ENCODE results near the gene MYADML2. TPM values are rescaled to one million over a fixed set of nuclear protein-coding genes. Genes with fewer than 3 reads are reported as not detected.

Gene MYADML2
- total RNA-seq, 2 experiments from 2014 or later: not detected

GRCh38 chr17:81930142-81931125 lies 16.6 kb downstream of the MYADML2 start:
- ChIA-PET CTCF (interaction anchor here (0.7 to 1.8 kb wide), 4 partner anchors 29 to 98 kb away, joined by 3 to 5 read pairs (median 3); no protein-coding TSS in a partner anchor), POLR2A (no interaction called here)
- Mint-ChIP-seq H3K4me3 (no peak overlapping the region), H3K4me1 (ENCODE audit: low read depth) (peaks cover 28% of the 10 kb centered on the region), H3K36me3 (ENCODE audit: low read depth) (no peaks in the 10 kb centered on the region), H3K27me3 (ENCODE audit: low read depth) (no peaks in the 10 kb centered on the region), H3K27ac (no peak overlapping the region), H3K9me3 (ENCODE audit: insufficient read depth) (no peaks in the 10 kb centered on the region)
- ATAC-seq (no peak), DNase-seq (no peak)

- Mint-ChIP-seq H3K4me1 (ENCODE audit: low read depth) (peaks cover 28% of the 10 kb centered on the region), H3K36me3 (ENCODE audit: low read depth) (no peaks in the 10 kb centered on the region), H3K9me3 (ENCODE audit: insufficient read depth) (no peaks in the 10 kb centered on the region), H3K4me3 (no peak overlapping the region), H3K27me3 (ENCODE audit: low read depth) (no peaks in the 10 kb centered on the region), H3K27ac (no peak overlapping the region)
- ChIA-PET POLR2A (interaction anchor here (0.6 to 0.7 kb wide), 2 partner anchors 13 to 134 kb away, joined by 3 to 5 read pairs; no protein-coding TSS in a partner anchor), CTCF (interaction anchor here (0.9 to 2.5 kb wide), 5 partner anchors 30 to 60 kb away, joined by 3 to 10 read pairs (median 3); no protein-coding TSS in a partner anchor)
- no peak for ATAC-seq
- no peak for DNase-seq
Measured at GRCh38 chr17:81929253-81930141, 17.5 kb downstream of the MYADML2 start.

GRCh38 chr17:81928544-81929252 lies 18.3 kb downstream of the MYADML2 start:
- ChIA-PET POLR2A (interaction anchor here (0.7 to 3.0 kb wide), 2 partner anchors 12 to 14 kb away, joined by 3 to 19 read pairs; no protein-coding TSS in a partner anchor), CTCF (interaction anchor here (0.9 to 2.9 kb wide), 9 partner anchors 8 to 93 kb away, joined by 3 to 13 read pairs (median 5); partner anchors contain the start of genes ARHGDIA and PYCR1)
- Mint-ChIP-seq H3K4me1 (ENCODE audit: low read depth) (peaks cover 30% of the 10 kb centered on the region), H3K27ac (no peak overlapping the region), H3K4me3 (peak overlapping the region; percentile 54), H3K27me3 (ENCODE audit: low read depth) (no peaks in the 10 kb centered on the region), H3K9me3 (ENCODE audit: insufficient read depth) (no peaks in the 10 kb centered on the region), H3K36me3 (ENCODE audit: low read depth) (no peaks in the 10 kb centered on the region)
- ATAC-seq (no peak), DNase-seq (no peak)

- H3K4me3 Mint-ChIP-seq: peak within 1 kb of the TSS; percentile 85
Measured at GRCh38 chr17:81927653-81928543, 19.1 kb downstream of the MYADML2 start, which contains the start of gene MAFG. Gene MAFG (minus strand): TSS chr17:81927735. CDS start chr17:81923185, 4,550 bp downstream.

GRCh38 chr17:81927152-81927652 lies 19.8 kb downstream of the MYADML2 start:
- DNase-seq (no peak), ATAC-seq (peak; percentile 10)
- H3K4me1 Mint-ChIP-seq (ENCODE audit: low read depth): peaks cover 27% of the 10 kb centered on the region
- CTCF ChIA-PET: interaction anchor here (1.2 to 2.9 kb wide), 7 partner anchors 10 to 279 kb away, joined by 3 to 13 read pairs (median 5); partner anchors contain the start of gene ARHGDIA
- no peaks in the 10 kb centered on the region for H3K27me3 Mint-ChIP-seq (ENCODE audit: low read depth)
- H3K27ac Mint-ChIP-seq: peak overlapping the region; percentile 39
- no peaks in the 10 kb centered on the region for H3K36me3 Mint-ChIP-seq (ENCODE audit: low read depth)
- peak overlapping the region; percentile 46 for H3K4me3 Mint-ChIP-seq
- H3K9me3 Mint-ChIP-seq (ENCODE audit: insufficient read depth): no peaks in the 10 kb centered on the region
- POLR2A ChIA-PET: interaction anchor here (1.2 to 3.0 kb wide), 6 partner anchors 10 to 265 kb away, joined by 3 to 19 read pairs (median 4); partner anchors contain the start of gene MRPL12

More at GRCh38 chr17:81927653-81928543, 19.1 kb downstream of the MYADML2 start, which contains the start of gene MAFG:
- no peaks in the 10 kb centered on the region for H3K9me3 Mint-ChIP-seq (ENCODE audit: insufficient read depth)
- H3K4me1 Mint-ChIP-seq (ENCODE audit: low read depth): peaks cover 27% of the 10 kb centered on the region
- ChIA-PET POLR2A (interaction anchor here (1.2 to 3.0 kb wide), 6 partner anchors 11 to 265 kb away, joined by 3 to 19 read pairs (median 4); partner anchors contain the start of gene MRPL12), CTCF (interaction anchor here (0.9 to 2.9 kb wide), 9 partner anchors 9 to 94 kb away, joined by 3 to 13 read pairs (median 5); partner anchors contain the start of genes ARHGDIA and PYCR1)
- peak; percentile 92 for DNase-seq
- no peaks in the 10 kb centered on the region for H3K27me3 Mint-ChIP-seq (ENCODE audit: low read depth)
- peak within 1 kb of the TSS; percentile 86 for H3K27ac Mint-ChIP-seq
- H3K36me3 Mint-ChIP-seq (ENCODE audit: low read depth): no peaks in the 10 kb centered on the region
- ATAC-seq: peak; percentile 76

GRCh38 chr17:81926451-81927151 lies 20.4 kb downstream of the MYADML2 start:
- peak overlapping the region; percentile 86 for H3K27ac Mint-ChIP-seq
- H3K36me3 Mint-ChIP-seq (ENCODE audit: low read depth): no peaks in the 10 kb centered on the region
- H3K27me3 Mint-ChIP-seq (ENCODE audit: low read depth): no peaks in the 10 kb centered on the region
- H3K9me3 Mint-ChIP-seq (ENCODE audit: insufficient read depth): no peaks in the 10 kb centered on the region
- POLR2A ChIA-PET: interaction anchor here (0.8 to 3.0 kb wide), 6 partner anchors 10 to 223 kb away, joined by 3 to 19 read pairs (median 3); partner anchors contain the start of genes ASPSCR1 and MRPL12
- CTCF ChIA-PET: interaction anchor here (1.0 to 2.9 kb wide), 6 partner anchors 33 to 279 kb away, joined by 3 to 13 read pairs (median 6); no protein-coding TSS in a partner anchor
- H3K4me1 Mint-ChIP-seq (ENCODE audit: low read depth): peaks cover 27% of the 10 kb centered on the region
- H3K4me3 Mint-ChIP-seq: peak overlapping the region; percentile 85
- peak; percentile 13 for ATAC-seq
- peak; percentile 65 for DNase-seq

GRCh38 chr17:81925860-81926450 lies 21.1 kb downstream of the MYADML2 start:
- ChIA-PET CTCF (interaction anchor here (1.0 to 2.9 kb wide), 5 partner anchors 33 to 280 kb away, joined by 3 to 13 read pairs (median 5); no protein-coding TSS in a partner anchor), POLR2A (interaction anchor here (0.8 to 3.0 kb wide), 4 partner anchors 9 to 51 kb away, joined by 3 to 19 read pairs (median 5); partner anchors contain the start of gene ASPSCR1)
- ATAC-seq (peak; percentile 8), DNase-seq (no peak)
- H3K36me3 Mint-ChIP-seq (ENCODE audit: low read depth): peaks cover 3% of the 10 kb centered on the region
- H3K27me3 Mint-ChIP-seq (ENCODE audit: low read depth): no peaks in the 10 kb centered on the region
- peaks cover 26% of the 10 kb centered on the region for H3K4me1 Mint-ChIP-seq (ENCODE audit: low read depth)
- peak overlapping the region; percentile 86 for H3K27ac Mint-ChIP-seq
- H3K4me3 Mint-ChIP-seq: peak overlapping the region; percentile 85
- no peaks in the 10 kb centered on the region for H3K9me3 Mint-ChIP-seq (ENCODE audit: insufficient read depth)

- CTCF ChIA-PET: interaction anchor here (1.7 kb wide), 1 partner anchor 55 kb away, joined by 8 read pairs; no protein-coding TSS in a partner anchor
- no peak overlapping the region for H3K27ac Mint-ChIP-seq
- POLR2A ChIA-PET: interaction anchor here (0.8 to 1.0 kb wide), 3 partner anchors 33 to 221 kb away, joined by 3 to 5 read pairs (median 3); partner anchors contain the start of gene MRPL12
- ATAC-seq (no peak), DNase-seq (no peak)
- H3K36me3 Mint-ChIP-seq (ENCODE audit: low read depth): peaks cover 3% of the 10 kb centered on the region
- H3K4me3 Mint-ChIP-seq: peak overlapping the region; percentile 85
- no peaks in the 10 kb centered on the region for H3K27me3 Mint-ChIP-seq (ENCODE audit: low read depth)
- H3K4me1 Mint-ChIP-seq (ENCODE audit: low read depth): peaks cover 26% of the 10 kb centered on the region
- no peaks in the 10 kb centered on the region for H3K9me3 Mint-ChIP-seq (ENCODE audit: insufficient read depth)
Measured at GRCh38 chr17:81924557-81925532, 22.2 kb downstream of the MYADML2 start.

All from activated CD8-positive, alpha-beta T cell treated with anti-CD3 and anti-CD28 coated beads, Interleukin-2, amount 10 ng/mL, durations not matched to agents 7 days and 5 days (primary cell).